Measurements from ENCODE around the gene FOXN3.

DNA sequence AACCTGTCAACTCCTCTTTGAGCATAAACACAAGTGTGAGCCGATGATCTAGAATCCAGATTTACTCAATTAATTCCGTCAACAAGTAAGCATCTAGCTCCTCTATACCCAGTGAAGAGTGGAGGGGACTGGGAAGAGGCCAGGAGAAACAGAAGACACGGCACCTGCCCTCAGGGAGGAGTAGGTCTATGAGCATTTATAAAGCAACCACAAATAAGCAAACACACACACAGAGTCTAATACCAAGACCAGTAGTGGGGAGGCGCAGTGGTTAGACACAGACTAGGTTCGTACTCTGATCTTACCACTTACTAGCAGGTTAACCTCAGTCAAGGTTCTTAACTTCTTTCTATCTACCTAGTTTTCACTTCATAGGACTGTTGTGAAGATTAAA lies 5.9 kb upstream of the FOXN3 start:
- TF ChIP-seq, protein P1, sequence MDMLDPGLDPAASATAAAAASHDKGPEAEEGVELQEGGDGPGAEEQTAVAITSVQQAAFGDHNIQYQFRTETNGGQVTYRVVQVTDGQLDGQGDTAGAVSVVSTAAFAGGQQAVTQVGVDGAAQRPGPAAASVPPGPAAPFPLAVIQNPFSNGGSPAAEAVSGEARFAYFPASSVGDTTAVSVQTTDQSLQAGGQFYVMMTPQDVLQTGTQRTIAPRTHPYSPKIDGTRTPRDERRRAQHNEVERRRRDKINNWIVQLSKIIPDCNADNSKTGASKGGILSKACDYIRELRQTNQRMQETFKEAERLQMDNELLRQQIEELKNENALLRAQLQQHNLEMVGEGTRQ (IDR thresholded peaks at IDR 0.05; ENCODE audit: borderline replicate concordance, low read depth, low read length), result no peak
- TF ChIP-seq ZNF384 (IDR thresholded peaks at IDR 0.05; ENCODE audit: borderline replicate concordance, low read depth, low read length) (no peak), POU2F2 (IDR thresholded peaks at IDR 0.05; ENCODE audit: borderline replicate concordance, low read depth, low read length) (no peak), RAD21 (IDR thresholded peaks at IDR 0.05; ENCODE audit: insufficient read depth, low read depth, low read length) (no peak), BHLHE40 (IDR thresholded peaks at IDR 0.05; ENCODE audit: borderline replicate concordance in 1 of 2, low read depth in 2 of 2, low read length in 1 of 2) (no peak), EZH2 (IDR thresholded peaks at IDR 0.05; ENCODE audit: borderline replicate concordance, control insufficient read depth, low read depth, low read length) (no peak)
- TF ChIP-seq, protein P2, sequence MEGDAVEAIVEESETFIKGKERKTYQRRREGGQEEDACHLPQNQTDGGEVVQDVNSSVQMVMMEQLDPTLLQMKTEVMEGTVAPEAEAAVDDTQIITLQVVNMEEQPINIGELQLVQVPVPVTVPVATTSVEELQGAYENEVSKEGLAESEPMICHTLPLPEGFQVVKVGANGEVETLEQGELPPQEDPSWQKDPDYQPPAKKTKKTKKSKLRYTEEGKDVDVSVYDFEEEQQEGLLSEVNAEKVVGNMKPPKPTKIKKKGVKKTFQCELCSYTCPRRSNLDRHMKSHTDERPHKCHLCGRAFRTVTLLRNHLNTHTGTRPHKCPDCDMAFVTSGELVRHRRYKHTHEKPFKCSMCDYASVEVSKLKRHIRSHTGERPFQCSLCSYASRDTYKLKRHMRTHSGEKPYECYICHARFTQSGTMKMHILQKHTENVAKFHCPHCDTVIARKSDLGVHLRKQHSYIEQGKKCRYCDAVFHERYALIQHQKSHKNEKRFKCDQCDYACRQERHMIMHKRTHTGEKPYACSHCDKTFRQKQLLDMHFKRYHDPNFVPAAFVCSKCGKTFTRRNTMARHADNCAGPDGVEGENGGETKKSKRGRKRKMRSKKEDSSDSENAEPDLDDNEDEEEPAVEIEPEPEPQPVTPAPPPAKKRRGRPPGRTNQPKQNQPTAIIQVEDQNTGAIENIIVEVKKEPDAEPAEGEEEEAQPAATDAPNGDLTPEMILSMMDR (IDR thresholded peaks at IDR 0.05 in 2 of 3, conservative IDR thresholded peaks at IDR 0.05 in 1 of 3; ENCODE audit: control insufficient read depth in 2 of 3, extremely low read depth in 1 of 3, insufficient read depth in 1 of 3, low read depth in 3 of 3, low read length in 3 of 3), result no peak
